ENCODE measurements around the gene KRTAP4-1. TPM values are rescaled to one million over a fixed set of nuclear protein-coding genes. Genes with fewer than 3 reads are reported as not detected.
"Not testable (repeated sequence)": the region's sequence is repeated elsewhere in the genome, so short reads cannot be mapped to it uniquely, and the experiment has no call there.

The KRTAP4-1 gene
- total and polyA plus RNA-seq, 7 donors, result 1.4 TPM; not detected in 6

- TF ChIP-seq, protein P1, sequence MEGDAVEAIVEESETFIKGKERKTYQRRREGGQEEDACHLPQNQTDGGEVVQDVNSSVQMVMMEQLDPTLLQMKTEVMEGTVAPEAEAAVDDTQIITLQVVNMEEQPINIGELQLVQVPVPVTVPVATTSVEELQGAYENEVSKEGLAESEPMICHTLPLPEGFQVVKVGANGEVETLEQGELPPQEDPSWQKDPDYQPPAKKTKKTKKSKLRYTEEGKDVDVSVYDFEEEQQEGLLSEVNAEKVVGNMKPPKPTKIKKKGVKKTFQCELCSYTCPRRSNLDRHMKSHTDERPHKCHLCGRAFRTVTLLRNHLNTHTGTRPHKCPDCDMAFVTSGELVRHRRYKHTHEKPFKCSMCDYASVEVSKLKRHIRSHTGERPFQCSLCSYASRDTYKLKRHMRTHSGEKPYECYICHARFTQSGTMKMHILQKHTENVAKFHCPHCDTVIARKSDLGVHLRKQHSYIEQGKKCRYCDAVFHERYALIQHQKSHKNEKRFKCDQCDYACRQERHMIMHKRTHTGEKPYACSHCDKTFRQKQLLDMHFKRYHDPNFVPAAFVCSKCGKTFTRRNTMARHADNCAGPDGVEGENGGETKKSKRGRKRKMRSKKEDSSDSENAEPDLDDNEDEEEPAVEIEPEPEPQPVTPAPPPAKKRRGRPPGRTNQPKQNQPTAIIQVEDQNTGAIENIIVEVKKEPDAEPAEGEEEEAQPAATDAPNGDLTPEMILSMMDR (IDR thresholded peaks at IDR 0.05), result no peak
- TF ChIP-seq POLR2A (IDR thresholded peaks at IDR 0.05), result no peak
- no peak for TF ChIP-seq POLR2AphosphoS5 (IDR thresholded peaks at IDR 0.05)
- no peak for TF ChIP-seq EP300 (IDR thresholded peaks at IDR 0.05)
- H3K27me3 ChIP-seq, result no peaks in the 10 kb centered on the region
- intact Hi-C loops (cut with DNase I), result no loop called here
- DNase-seq, result no peak
- no peak overlapping the region for H3K4me3 ChIP-seq
- H3K36me3 ChIP-seq, result no peaks in the 10 kb centered on the region
- peaks cover 0 to 16% (median 4%) of the 10 kb centered on the region in 4 donors for H3K9me3 ChIP-seq
- H3K27ac ChIP-seq, result no peak overlapping the region
- H3K4me1 ChIP-seq, result no peaks in the 10 kb centered on the region
Observed at GRCh38 chr17:41141361-41141760, 43.4 kb downstream of the KRTAP4-1 start.

DNA sequence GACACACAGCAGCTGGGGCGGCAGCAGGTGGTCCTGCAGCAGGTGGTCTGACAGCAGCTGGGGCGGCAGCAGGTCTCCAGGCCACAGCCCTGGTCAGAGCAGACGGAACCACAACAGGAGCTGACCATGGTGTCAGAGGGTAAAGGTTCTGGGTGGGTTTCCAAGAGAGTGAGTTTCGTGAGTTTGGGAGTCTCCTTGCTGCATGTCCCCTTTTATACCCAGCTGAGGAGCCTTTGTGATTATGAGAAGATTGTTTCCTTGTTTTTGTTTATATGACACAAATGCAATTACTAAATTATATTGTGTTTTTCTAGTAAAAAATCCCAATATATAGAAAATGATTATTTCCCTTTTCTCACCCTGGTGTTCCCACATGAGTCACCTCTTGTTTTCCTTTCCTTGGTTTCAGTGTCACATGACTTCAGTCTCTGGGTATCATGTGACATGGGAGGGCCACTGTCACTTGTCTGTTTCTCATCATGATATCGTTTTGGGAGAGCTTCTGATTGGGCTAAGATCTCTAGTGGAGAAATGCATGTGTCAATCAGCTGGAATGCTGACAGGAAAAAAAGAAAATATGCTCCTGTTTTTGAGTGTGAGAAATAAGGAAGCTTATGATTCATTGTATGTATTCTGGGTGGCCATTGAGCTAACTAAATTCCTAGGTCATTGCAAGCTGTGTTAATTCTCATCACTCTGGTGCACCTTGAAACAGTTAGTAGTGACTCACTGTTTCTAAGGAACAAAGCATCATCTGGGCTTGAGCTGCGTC is 44.2 kb downstream of the KRTAP4-1 start, which contains the start of gene KRTAP4-6:
Gene KRTAP4-6 (minus strand): TSS at position 185 of the 772 bp plus-strand sequence. CDS start 57 bp downstream, at position 128.
- no peak within 1 kb of the TSS for H3K4me3 ChIP-seq
- WGBS, 2 donors, result 83 to 89% methylated on average over 6 of the region's 6 CpGs

GRCh38 chr17:41139865-41140264 is 44.8 kb downstream of the KRTAP4-1 start:
- 89 to 91% methylated on average over 12 of the region's 12 CpGs for WGBS, 2 donors
- H3K4me3 ChIP-seq; H3K27ac ChIP-seq; H3K4me1 ChIP-seq; H3K36me3 ChIP-seq; H3K27me3 ChIP-seq; DNase-seq; intact Hi-C loops (cut with DNase I): not testable (repeated sequence)
- H3K9me3 ChIP-seq, result peaks cover 0 to 16% (median 4%) of the 10 kb centered on the region in 4 donors

More for the DNA sequence above, 44.2 kb downstream of the KRTAP4-1 start, which contains the start of gene KRTAP4-6:
- no peaks in the 10 kb centered on the region for H3K36me3 ChIP-seq
- H3K27ac ChIP-seq, result no peak within 1 kb of the TSS
- H3K27me3 ChIP-seq, result no peaks in the 10 kb centered on the region
- intact Hi-C loops (cut with DNase I), result no loop called here
- H3K9me3 ChIP-seq, result peaks cover 0 to 16% (median 4%) of the 10 kb centered on the region in 4 donors
- DNase-seq, result no peak
- H3K4me1 ChIP-seq, result no peaks in the 10 kb centered on the region
- TF ChIP-seq POLR2AphosphoS5 (IDR thresholded peaks at IDR 0.05) (no peak), EP300 (IDR thresholded peaks at IDR 0.05) (no peak), POLR2A (IDR thresholded peaks at IDR 0.05) (no peak)
- TF ChIP-seq, protein P1 (IDR thresholded peaks at IDR 0.05), result no peak

Small RNAs within 50 kb of the gene (small RNA-seq; reads per million reads assigned to genes)
- 0 reads per million in 3 donors for gene KRTAP4-17P

Other genes starting within 250 kb of the KRTAP4-1 start
Only the 30 nearest of the 41 such genes appear.
- gene KRTAP1-5, start 157.7 kb downstream of the KRTAP4-1 start, total RNA-seq, result not detected
- gene KRTAP1-5, start 157.7 kb downstream of the KRTAP4-1 start, polyA plus RNA-seq, result not detected
- gene KRTAP1-4, start 154.7 kb downstream of the KRTAP4-1 start, total RNA-seq, result not detected
- gene KRTAP1-4, start 154.7 kb downstream of the KRTAP4-1 start, polyA plus RNA-seq, result not detected
- gene KRTAP1-3, start 150.0 kb downstream of the KRTAP4-1 start, total RNA-seq, result not detected
- gene KRTAP1-3, start 150.0 kb downstream of the KRTAP4-1 start, polyA plus RNA-seq, result not detected
- not detected for gene KRTAP1-1, start 143.5 kb downstream of the KRTAP4-1 start, total RNA-seq
- gene KRTAP1-1, start 143.5 kb downstream of the KRTAP4-1 start, polyA plus RNA-seq, result not detected
- not detected for gene KRTAP2-1, start 137.6 kb downstream of the KRTAP4-1 start, total RNA-seq
- not detected for gene KRTAP2-1, start 137.6 kb downstream of the KRTAP4-1 start, polyA plus RNA-seq
- gene KRTAP2-2, start 129.7 kb downstream of the KRTAP4-1 start, total RNA-seq, result not detected
- not detected for gene KRTAP2-2, start 129.7 kb downstream of the KRTAP4-1 start, polyA plus RNA-seq
- not detected for gene KRTAP2-3, start 124.8 kb downstream of the KRTAP4-1 start, total RNA-seq
- gene KRTAP2-3, start 124.8 kb downstream of the KRTAP4-1 start, polyA plus RNA-seq, result not detected
- not detected for gene KRTAP2-4, start 119.0 kb downstream of the KRTAP4-1 start, total RNA-seq
- gene KRTAP2-4, start 119.0 kb downstream of the KRTAP4-1 start, polyA plus RNA-seq, result not detected
- not detected for gene KRTAP4-7, start 100.8 kb downstream of the KRTAP4-1 start, total RNA-seq
- not detected for gene KRTAP4-7, start 100.8 kb downstream of the KRTAP4-1 start, polyA plus RNA-seq
- gene KRTAP4-8, start 86.8 kb downstream of the KRTAP4-1 start, total RNA-seq, result not detected
- gene KRTAP4-8, start 86.8 kb downstream of the KRTAP4-1 start, polyA plus RNA-seq, result not detected
- not detected for gene KRTAP4-16, start 82.7 kb downstream of the KRTAP4-1 start, total RNA-seq
- gene KRTAP4-16, start 82.7 kb downstream of the KRTAP4-1 start, polyA plus RNA-seq, result not detected
- gene KRTAP4-9, start 79.5 kb downstream of the KRTAP4-1 start, total RNA-seq, result not detected
- not detected for gene KRTAP4-9, start 79.5 kb downstream of the KRTAP4-1 start, polyA plus RNA-seq
- not detected for gene KRTAP4-11, start 66.5 kb downstream of the KRTAP4-1 start, total RNA-seq
- not detected for gene KRTAP4-11, start 66.5 kb downstream of the KRTAP4-1 start, polyA plus RNA-seq
- gene KRTAP4-12, start 60.7 kb downstream of the KRTAP4-1 start, total RNA-seq, result not detected
- not detected for gene KRTAP4-12, start 60.7 kb downstream of the KRTAP4-1 start, polyA plus RNA-seq
- gene KRTAP4-6, start 44.4 kb downstream of the KRTAP4-1 start, total RNA-seq, result not detected
- gene KRTAP4-6, start 44.4 kb downstream of the KRTAP4-1 start, polyA plus RNA-seq, result not detected
- gene KRTAP4-5, start 35.1 kb downstream of the KRTAP4-1 start, total RNA-seq, result not detected
- not detected for gene KRTAP4-5, start 35.1 kb downstream of the KRTAP4-1 start, polyA plus RNA-seq
- not detected for gene KRTAP4-4, start 24.2 kb downstream of the KRTAP4-1 start, total RNA-seq
- gene KRTAP4-4, start 24.2 kb downstream of the KRTAP4-1 start, polyA plus RNA-seq, result not detected
- not detected for gene KRTAP4-3, start 16.7 kb downstream of the KRTAP4-1 start, total RNA-seq
- gene KRTAP4-3, start 16.7 kb downstream of the KRTAP4-1 start, polyA plus RNA-seq, result not detected
- gene KRTAP4-2, start 6.7 kb downstream of the KRTAP4-1 start, total RNA-seq, result not detected
- gene KRTAP4-2, start 6.7 kb downstream of the KRTAP4-1 start, polyA plus RNA-seq, result not detected
- gene KRTAP9-1, start 5.0 kb upstream of the KRTAP4-1 start, total RNA-seq, result not detected
- gene KRTAP9-1, start 5.0 kb upstream of the KRTAP4-1 start, polyA plus RNA-seq, result not detected
- gene KRTAP9-2, start 41.7 kb upstream of the KRTAP4-1 start, total RNA-seq, result not detected
- not detected for gene KRTAP9-2, start 41.7 kb upstream of the KRTAP4-1 start, polyA plus RNA-seq
- gene KRTAP9-3, start 47.5 kb upstream of the KRTAP4-1 start, total RNA-seq, result not detected
- not detected for gene KRTAP9-3, start 47.5 kb upstream of the KRTAP4-1 start, polyA plus RNA-seq
- not detected for gene KRTAP9-8, start 53.1 kb upstream of the KRTAP4-1 start, total RNA-seq
- not detected for gene KRTAP9-8, start 53.1 kb upstream of the KRTAP4-1 start, polyA plus RNA-seq
- not detected for gene KRTAP9-4, start 64.8 kb upstream of the KRTAP4-1 start, total RNA-seq
- gene KRTAP9-4, start 64.8 kb upstream of the KRTAP4-1 start, polyA plus RNA-seq, result not detected
- not detected for gene KRTAP9-9, start 70.5 kb upstream of the KRTAP4-1 start, total RNA-seq
- not detected for gene KRTAP9-9, start 70.5 kb upstream of the KRTAP4-1 start, polyA plus RNA-seq
- gene KRTAP9-6, start 80.5 kb upstream of the KRTAP4-1 start, total RNA-seq, result not detected
- not detected for gene KRTAP9-6, start 80.5 kb upstream of the KRTAP4-1 start, polyA plus RNA-seq
- gene KRTAP9-7, start 90.8 kb upstream of the KRTAP4-1 start, total RNA-seq, result not detected
- not detected for gene KRTAP9-7, start 90.8 kb upstream of the KRTAP4-1 start, polyA plus RNA-seq
- gene KRTAP29-1, start 117.9 kb upstream of the KRTAP4-1 start, total RNA-seq, result not detected
- gene KRTAP29-1, start 117.9 kb upstream of the KRTAP4-1 start, polyA plus RNA-seq, result not detected
- gene KRTAP16-1, start 124.4 kb upstream of the KRTAP4-1 start, total RNA-seq, result not detected
- not detected for gene KRTAP16-1, start 124.4 kb upstream of the KRTAP4-1 start, polyA plus RNA-seq
- gene KRTAP17-1, start 130.8 kb upstream of the KRTAP4-1 start, total RNA-seq, result not detected
- not detected for gene KRTAP17-1, start 130.8 kb upstream of the KRTAP4-1 start, polyA plus RNA-seq

All from sigmoid colon (tissue), 7 donors.